Measurements from ENCODE around the gene TNFRSF8.

- TF ChIP-seq POLR2A (IDR thresholded peaks at IDR 0.05; ENCODE audit: low read length) = no peak
- no peak for TF ChIP-seq GATA1 (IDR thresholded peaks at IDR 0.05; ENCODE audit: low read depth, low read length)
Measured at GRCh38 chr1:12179676-12180075, 116.6 kb downstream of the TNFRSF8 start.

Data from erythroblast (primary cell).